HL-60/S4 (cell line): ENCODE results near the gene TRMT1.
"Not testable (repeated sequence)": the region's sequence is repeated elsewhere in the genome, so short reads cannot be mapped to it uniquely, and the experiment has no call there.

Experiments
- in situ Hi-C: fragments of 300-500 bp; cut with MboI; formaldehyde crosslinking; loops from 2 replicates; pipeline ENCODE4 v1.14.3; 2022; ENCODE audit warnings: low sequenced_read_pairs

TRMT1 gene

DNA sequence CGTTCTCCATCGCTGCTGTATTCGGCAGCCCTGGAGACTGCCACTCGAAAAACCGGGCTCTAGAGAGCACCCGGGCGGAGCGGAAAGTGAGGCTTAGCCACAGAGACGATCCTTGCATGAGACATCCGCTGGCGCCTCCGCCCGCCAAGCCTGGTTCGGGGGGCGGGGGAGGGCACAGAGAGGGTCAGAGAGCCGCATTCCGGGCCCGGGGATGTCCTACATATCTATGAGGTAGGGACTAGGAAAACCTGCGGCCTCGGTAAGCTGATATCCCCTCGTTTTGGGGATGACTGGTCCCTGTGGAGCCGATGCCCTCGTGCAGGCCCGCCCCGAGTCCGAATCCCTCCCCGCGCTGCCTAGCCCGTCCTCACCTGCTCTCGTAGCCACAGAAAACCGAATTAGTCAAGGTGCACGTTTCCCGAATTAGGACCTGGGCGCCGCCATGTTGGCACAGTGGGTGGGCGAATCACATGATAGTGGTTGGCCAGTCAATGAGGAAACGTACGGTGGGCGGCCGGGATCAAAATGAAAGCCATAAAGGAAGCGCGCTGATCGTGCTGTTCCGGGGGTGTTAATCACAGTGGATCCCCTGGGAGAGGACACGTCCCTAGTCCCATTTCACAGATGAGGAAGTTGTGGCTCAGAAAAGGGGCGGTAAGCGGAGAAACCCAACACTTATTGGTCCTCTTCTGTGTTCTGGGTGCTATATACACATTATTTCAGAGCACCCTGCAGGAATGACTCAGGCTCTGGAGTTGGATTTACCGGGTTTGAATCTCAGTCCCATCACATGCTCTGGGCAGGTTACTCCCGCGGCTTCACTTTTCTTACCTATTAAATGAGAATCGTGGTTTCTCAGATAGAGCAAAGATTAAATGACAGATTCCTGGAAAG lies at the start of gene TRMT1:
TSS of gene TRMT1 (minus strand) at position 459 of the 894 bp plus-strand sequence. CDS start at position 118, 341 bp downstream.
- in situ Hi-C loops, result no loop called here

DNA sequence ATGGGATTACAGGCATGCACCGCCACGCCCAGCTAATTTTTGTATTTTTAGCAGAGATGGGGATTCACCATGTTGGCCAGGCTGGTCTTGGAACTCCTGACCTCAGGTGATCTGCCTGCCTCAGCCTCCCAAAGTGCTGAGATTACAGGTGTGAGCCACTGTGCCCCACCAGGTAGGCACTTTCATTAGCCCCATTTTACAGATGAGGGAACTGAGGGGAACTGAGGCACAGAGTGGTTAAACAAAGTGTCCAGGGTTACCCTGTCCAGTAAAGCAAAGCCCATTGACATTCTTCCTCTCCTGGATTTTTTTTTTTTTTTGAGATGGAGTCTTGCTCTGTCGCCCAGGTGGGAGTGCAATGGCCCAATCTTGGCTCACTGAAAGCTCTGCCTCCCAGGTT lies 49.6 kb upstream of the TRMT1 start:
- in situ Hi-C loops, result not testable (repeated sequence)

DNA sequence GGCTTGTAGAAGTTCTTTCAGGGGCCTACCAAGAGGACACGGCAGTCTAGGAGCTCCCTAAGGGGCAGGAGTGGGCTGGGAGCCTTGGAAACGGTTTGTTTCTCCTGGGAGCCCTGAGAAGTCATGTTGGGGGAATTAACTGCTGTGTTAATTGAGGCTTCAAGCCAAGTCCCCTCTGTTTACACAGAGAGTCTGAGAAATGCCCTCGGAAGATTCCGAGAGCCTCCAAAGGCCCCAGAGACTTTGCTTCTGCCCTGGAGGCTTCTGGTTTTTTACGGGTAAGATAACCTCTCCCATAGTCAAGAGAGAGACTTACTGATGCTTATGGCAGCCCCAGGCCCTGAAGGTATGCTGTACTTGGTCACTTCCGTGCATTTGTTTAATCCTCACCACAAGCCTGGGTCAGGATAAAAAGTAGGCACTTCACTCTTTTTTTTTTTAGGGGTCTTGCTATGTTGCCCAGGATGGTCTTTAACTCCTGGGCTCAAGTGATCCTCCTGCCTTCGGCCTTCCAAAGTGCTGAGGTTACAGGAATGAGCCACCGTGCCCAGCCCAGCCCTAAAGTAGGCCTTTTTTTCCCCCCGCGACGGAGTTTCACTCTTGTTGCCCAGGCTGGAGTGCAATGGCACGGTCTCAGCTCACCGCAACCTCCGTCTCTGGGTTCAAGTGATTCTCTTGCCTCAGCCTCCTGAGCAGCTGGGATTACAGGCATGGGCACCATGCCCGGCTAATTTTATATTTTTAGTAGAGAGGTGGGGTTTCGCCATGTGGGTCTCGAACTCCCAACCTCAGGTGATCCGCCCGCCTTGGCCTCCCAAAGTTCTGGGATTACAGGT lies 48.8 kb upstream of the TRMT1 start:
- in situ Hi-C loops, result no loop called here

DNA sequence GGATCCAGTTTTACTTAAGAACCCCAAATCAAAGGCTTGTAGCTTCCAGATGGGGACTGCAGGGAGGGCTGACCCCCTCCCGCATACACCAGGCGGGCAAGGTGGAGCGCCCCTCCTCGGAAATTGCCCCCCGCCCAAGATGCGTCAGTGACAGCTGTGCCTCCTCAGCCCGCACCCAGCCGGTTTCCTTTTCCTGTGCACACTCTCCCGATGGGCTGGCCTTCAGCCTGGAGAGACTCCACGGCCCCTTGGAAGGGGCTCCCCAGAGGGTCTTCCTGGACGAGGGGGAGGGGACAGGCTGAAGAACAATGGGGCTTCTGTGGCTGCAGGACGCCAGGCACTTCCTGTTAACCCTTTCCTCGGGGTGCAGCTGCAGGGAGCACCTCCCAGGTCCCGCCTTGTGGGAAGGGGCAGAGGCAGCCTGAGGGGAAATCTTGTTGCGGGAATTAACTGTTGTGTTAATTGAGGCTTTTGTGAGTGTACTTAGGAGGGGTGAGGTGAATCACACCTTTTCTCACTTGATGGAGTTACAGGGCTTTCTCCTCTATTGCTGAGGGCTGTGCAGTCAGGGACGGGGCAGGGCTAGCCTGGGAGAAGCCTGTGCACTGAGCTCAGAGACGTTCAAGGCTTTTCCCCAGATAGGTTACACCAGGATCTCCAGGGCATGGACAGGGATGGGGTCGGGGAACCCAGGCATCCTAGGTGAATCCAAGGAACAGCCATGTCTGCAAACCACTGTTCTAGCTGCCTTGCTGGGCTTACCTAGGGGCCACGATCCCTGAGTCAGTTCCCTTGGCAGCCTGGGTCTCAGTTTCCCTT lies 48.0 kb upstream of the TRMT1 start:
- in situ Hi-C loops, result no loop called here

DNA sequence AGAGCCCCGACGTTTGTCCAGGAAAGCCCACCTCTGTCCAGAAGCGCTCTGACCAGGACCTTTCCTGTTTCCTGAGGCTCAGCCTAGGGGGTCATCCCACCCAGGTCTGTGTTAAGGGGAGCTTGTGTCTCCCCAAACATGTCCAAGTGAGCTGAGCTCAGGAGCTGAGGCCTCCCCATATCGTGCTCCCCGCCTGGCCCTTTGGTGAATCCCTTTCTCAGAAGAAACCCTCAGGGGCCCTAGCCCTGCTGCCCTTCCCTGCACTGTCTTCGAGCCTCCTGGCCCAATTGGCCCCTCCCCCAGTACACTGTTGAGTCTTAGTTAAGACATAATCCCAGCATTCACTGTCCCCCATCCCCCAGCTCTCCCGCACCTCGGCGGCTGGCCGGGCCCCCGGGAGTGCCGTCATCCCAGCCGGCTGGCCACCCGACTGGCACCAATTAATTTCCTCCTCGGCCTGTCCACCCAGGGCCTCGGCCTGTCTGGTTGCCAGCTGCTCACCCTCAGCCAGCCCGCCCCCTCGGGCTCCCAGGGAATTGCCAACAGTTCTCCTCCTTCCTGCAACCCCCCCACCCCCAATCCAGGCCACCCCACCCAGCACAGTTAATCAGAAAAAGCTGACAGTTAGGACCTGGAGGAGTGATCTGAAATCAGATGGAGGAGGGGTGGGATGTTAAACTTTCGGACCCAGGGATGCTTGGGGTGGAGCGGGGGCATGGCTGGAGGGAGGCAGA lies 47.2 kb upstream of the TRMT1 start:
- in situ Hi-C loops, result no loop called here

DNA sequence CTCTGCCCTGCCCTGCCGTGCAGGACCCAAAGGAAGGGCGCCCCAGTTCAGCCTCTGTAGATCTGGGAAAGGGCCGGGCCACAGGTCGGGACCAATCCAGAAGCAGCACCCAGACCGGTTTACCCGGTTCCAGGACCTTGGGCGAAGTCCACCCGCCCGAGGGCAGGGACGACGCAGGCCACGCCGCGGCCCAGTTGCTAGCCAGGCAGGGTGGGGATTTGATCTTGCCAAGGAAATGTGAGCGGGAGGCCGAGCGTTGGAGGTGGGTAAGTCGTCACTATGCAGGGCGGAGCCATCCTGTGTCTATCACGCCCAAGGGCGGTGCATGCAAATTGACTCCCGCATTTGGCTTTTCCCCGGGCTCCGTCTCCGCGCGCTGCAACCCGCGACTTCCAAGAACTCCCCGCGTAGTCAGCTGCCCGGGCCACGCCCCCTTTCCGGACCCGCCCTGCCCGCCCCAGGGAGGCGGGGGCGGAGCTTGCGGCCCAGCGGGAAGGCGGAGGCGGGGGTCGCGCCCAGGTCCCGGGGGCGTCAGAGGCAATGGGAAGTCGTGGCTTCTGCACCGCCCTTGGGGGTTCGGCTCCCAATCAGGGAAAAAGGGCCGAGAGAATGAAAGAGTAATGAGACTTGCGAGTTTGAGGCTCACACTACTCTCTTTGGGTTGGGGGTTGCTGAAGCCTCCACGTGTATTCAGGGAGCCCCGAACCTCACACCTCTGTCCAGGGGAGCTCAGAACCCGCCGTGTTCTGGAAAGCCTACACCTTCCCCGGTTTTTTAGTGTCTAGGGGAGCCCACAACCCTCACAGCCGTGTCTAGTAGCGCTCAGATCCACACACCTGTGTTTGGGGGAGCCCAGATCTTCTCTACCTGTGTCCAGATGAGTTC lies 46.4 kb upstream of the TRMT1 start:
- in situ Hi-C loops, result no loop called here

DNA sequence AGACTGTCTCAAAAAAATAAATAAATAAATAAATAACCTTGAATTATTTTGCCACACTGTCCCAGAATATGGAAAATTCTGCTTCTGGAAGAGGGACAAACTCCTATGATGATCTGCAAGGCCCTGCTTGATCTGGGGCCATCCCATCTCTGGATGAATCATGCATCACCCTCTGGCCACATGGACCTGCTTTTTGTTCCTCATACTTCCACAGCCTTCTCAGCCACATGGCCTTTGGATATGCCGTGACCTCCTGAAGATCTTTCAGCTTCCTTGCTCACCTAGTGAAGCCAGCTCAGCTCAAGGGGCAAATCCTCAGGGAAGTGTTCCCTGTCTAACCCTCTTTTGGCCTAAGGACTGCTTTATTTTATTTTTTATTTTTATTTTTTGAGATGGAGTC lies 44.0 kb upstream of the TRMT1 start:
- in situ Hi-C loops, result no loop called here

DNA sequence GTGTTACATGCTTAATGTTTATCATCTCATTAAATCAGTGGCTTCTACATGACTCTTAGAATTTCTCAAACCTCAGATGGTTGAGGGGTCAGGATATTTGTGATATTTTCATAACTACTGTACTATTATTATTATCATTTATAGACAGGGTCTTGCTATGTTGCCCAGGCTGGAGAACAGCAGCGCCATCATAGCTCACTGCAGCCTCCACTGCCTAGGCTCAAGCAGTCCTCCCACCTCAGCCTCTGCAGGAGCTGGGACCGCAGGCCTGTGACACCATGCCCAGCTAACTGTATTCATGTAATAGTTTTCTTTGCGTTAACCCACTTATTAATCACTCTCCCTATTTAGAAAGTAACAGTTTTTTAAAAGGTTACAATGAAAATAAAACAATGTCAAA lies 43.2 kb upstream of the TRMT1 start:
- in situ Hi-C loops, result no loop called here

DNA sequence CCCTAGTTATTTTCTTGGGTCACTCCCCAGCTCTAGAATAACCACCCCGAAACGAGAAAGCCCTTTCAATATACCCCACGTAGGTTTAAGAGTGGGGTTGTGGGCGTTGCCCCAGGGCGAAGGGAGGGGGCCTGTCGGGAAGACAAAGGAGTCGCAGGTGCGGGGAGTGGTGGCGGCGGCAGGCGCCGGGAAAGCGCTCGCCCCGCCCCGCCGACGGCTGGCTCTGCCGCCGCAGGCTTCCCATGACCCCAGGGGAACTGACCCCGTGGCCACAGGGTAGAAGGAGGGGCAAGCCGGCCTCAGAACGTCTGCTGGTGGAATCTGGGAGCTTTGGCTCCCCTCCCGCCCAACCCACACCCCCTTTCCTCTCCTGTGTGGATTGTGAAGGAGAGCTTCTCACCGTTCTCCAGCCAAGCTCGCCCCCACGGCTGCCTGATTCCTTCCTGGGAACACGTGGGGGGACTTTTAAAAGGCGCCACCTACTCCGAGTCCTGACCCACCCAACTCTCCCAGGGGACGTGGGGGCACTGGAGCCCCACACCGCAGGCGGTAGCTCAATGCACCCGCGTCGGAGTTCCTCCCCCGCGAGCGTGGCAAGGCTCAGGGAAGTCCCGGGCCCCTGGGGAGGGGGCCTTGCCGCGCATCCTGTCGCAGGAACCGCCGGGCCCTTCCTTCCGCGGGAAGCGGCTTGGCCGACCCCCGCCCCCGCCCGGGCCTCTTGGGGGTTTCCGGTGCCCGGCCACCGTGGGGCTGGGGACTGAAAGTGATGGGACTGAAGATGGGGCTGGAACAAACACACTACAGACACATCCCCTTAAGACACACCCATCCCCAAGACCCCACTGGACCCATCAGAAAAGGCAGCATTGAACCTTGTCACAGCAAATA lies 39.2 kb upstream of the TRMT1 start:
- in situ Hi-C loops, result no loop called here

DNA sequence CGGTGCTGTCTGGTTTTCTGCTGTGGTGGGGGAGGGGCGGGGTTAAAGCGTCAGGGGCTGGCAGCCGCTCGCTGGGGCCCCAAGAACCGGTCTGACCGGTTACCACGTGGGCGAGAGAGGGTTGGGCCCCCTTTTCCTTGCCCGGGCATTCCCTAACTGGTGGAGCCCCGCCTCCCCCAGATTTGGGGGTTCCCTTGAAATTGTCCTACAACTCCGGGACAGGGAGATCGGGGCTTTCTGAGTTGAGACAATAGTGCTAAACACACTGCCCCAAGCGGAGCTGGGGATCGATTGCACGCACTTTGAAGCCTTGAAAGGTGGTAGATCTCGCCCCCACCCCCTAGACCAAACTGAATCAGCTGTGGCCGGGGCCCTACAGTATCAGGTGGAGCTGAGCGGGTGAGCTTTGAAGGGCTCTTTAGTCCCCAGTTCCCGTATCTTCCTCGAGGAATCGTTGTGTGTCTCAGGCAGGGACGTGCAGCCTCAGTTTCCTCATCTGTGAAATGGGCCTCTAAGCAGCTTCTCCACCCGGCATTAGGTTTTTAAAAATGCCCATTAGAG lies 38.5 kb upstream of the TRMT1 start:
- in situ Hi-C loops, result no loop called here

DNA sequence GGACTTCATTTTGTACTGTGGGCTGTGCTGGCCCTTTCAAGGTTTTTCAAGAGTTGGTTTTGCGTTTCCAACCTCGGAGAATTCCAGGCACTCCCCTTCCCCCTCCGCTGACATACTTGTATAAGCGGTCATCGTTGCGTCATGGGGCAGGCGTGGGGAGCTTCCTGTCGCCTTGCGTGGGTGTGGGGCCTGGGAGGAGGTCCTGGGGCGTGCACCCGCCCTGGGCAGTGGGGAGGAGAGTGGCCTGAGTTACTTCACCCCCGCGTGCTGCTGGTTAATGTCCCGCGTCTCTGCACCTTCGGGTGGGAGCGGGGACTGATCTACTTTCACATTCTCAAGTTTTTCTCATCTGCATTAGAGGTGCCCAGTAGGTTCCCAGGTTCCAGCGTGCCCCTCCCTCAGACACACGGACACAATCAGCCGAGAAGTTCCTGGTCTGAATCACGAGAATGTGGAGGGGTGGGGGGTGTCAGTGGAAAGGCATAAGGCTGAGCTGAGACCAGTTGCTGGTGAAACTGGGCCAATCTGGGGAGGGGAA lies 37.8 kb upstream of the TRMT1 start:
- in situ Hi-C loops, result no loop called here

DNA sequence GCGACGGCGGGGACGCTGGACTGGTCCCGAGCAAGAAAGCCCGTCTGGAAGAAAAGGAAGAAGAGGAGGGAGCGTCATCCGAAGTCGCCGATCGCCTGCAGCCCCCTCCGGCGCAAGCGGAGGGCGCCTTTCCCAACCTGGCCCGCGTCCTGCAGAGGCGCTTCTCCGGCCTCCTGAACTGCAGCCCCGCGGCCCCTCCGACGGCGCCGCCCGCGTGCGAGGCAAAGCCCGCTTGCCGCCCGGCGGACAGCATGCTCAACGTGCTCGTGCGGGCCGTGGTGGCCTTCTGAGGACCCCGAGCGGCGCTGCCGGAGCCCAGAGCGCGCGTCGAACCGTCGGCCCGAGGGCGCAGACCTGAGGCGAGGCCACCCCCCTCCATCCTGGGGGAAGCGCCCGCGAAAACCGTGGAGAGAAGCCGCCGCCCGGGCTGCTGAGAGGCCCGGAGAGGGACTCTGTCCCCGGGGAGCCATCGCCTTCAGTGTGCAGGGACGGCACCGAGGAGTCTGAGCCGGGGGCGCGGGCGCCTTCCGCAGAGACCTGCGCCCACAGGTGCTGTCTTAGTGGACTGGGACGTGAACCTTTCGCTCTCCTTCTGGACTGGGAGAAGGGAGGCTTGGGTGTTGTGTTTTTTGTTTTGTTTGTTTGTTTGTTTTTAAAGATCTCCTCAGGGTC lies 37.2 kb upstream of the TRMT1 start:
- in situ Hi-C loops, result no loop called here

DNA sequence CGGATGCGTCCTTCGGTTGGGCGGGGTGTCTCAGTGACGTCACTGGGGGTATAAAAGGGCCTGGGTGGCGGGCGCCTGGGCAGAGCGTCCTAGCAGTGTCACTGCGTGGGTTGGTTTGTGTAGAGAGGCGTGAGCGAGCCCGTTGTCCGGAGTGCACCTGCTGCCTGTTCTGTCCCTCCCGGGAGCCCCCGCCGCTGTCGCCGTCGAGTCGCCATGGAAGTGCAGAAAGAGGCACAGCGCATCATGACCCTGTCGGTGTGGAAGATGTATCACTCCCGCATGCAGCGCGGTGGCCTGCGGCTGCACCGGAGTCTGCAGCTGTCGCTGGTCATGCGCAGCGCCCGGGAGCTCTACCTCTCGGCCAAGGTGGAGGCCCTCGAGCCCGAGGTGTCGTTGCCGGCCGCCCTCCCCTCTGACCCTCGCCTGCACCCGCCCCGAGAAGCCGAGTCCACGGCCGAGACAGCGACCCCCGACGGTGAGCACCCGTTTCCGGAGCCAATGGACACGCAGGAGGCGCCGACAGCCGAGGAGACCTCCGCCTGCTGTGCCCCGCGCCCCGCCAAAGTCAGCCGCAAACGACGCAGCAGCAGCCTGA lies 36.5 kb upstream of the TRMT1 start:
- in situ Hi-C loops, result no loop called here

DNA sequence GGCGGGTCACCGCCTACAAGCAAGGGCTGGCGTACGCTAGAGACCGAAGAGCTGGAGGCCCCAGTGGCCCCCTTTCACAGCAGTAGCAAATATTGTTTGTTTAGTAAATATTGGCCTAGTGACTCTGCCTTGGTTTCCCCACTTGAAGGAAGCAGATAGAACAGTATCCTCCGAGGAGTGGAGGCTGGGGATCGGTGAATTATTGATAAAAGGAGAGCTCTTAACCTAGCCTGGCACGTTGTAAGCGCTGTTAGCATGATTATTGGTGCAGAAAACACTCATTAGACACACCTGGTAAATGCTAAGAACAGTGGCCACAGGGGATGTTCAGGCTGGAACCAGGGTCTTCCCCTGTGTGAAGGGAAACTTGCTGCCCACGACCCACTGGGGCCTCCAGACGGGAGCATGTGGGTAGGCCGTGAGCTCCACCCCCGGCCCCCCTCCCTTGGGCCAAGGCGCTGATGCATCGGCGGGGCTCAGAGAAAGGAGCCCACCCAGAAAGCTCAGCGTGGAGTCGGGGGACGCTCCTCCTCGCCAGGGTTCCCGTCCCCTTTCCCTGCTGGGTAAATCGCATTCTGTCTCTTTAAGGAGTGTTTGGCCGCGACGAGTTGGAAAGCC lies 35.9 kb upstream of the TRMT1 start:
- in situ Hi-C loops, result no loop called here

DNA sequence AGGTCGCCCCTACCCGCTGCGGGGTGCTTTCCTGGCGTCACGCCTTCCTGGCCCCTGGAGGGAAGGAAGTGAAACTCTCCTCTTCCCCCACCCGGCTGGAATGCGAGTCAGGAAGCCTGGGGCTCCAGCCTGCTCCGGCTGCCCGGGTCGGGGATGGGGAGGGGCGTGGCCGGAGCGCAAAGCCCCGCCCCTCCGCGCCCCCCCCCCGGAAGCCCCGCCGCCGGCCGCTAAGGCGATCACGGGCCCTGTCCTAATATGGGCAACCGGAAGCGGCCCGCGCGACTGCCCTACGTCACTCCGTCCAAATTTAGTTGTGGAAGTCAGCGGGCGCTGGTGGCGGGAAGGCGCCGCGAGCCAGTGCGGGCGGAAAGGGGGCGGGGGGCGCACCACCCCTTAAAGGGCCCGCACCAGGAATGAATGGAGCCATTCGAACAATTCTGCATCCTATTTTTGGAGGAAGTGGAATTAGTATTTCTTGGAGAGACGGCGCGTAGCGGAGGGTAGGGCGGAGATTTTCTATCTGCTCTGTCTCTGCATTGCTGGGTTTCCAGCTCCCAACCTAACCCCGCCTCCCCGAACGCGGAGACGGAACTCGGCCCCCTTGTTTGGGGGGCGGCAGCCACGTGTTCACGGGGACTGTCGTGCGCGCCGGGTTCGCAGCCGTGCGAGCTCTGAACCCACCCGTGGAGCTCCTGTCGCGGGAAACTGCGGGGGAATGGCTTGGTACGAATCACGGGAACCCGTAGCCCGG lies 35.2 kb upstream of the TRMT1 start:
- in situ Hi-C loops, result no loop called here
